ENCODE results near the gene RNF43.

GRCh38 chr17:58452738-58453137 lies 35.4 kb upstream of the RNF43 start:
- TF ChIP-seq CTCF (IDR thresholded peaks at IDR 0.05; ENCODE audit: low read depth, low read length, missing input control) (no peak), ZBTB33 (IDR thresholded peaks at IDR 0.05) (no peak), RAD21 (IDR thresholded peaks at IDR 0.05) (no peak), MAX (IDR thresholded peaks at IDR 0.05) (no peak), REST (IDR thresholded peaks at IDR 0.05) (no peak), TAF1 (conservative IDR thresholded peaks at IDR 0.05) (no peak), GABPA (IDR thresholded peaks at IDR 0.05 in 1 of 2, conservative IDR thresholded peaks at IDR 0.05 in 1 of 2) (no peak), ATF3 (IDR thresholded peaks at IDR 0.05) (no peak), YY1 (IDR thresholded peaks at IDR 0.05) (no peak)
